Right lobe of liver (tissue), 4 donors: ENCODE data around the gene DNAH2.

Source experiments
- CTCF ChIP-seq, 4 donors: fragments of 200-600 bp in 3 of 4; fragments of 450-650 bp in 1 of 4; IDR thresholded peaks; one replicate each; pipeline versions ENCODE4 v1.5.1 to v1.8.0; 2016 to 2022; ENCODE audit warnings: antibody characterized with exemption in 4 of 4, mild to moderate bottlenecking in 2 of 4
- POLR2A ChIP-seq: fragments of 450-650 bp; IDR thresholded peaks from one replicate; pipeline ENCODE4 v1.6.1; 2017; ENCODE audit warnings: antibody characterized with exemption, mild to moderate bottlenecking
- donor health status: DM: no; HTN: no; CAD: no.
- donor health status: DM: no; HTN: no; CAD: no.
- donor health status: DM: no; HTN: yes; CAD: no.

GRCh38 chr17:7820231-7820630 lies 102.7 kb downstream of the DNAH2 start:
- no peak for TF ChIP-seq POLR2A
- TF ChIP-seq CTCF (IDR thresholded peaks at IDR 0.05) = no peak
